ENCODE data around the gene MGMT. TPM values are rescaled to one million over a fixed set of nuclear protein-coding genes. Genes with fewer than 3 reads are reported as not detected.

Gene MGMT
- total and polyA plus RNA-seq, 2 experiments from 2014 or later: 19.3 to 21.9 TPM

DNA sequence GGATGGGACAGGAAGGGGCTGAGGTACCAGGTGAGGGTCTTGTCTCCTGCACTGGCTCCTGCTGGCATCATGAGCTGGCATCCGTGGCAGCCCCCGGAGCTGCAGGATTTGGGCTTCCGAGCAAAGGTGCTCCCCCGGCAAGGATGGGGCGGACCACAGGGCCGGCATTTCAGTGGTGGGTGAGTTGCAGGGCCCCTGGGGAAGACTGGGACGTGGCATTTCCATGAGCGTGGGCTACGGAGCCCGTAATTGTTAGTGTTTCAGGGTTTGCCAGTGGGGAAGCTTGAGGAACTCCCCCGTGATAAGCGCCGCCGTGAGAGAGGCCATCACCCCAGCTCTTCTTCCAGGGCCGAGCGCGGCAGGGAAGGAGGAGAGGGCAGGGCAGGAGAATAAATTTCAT lies 235.6 kb downstream of the MGMT start:
- Mint-ChIP-seq H3K4me1 (peaks cover 13% of the 10 kb centered on the region; the same call in 2 of the 3 replicates), H3K27ac (no peak overlapping the region), H3K9me3 (no peaks in the 10 kb centered on the region), H3K36me3 (ENCODE audit: low read depth) (no peaks in the 10 kb centered on the region), H3K27me3 (ENCODE audit: insufficient read depth, low read depth, poor library complexity) (peaks cover 3% of the 10 kb centered on the region), H3K4me3 (no peak overlapping the region)
- no peak overlapping the region for H3K4me3 ChIP-seq
- H3K4me1 ChIP-seq (ENCODE audit: insufficient read depth): no peaks in the 10 kb centered on the region
- ATAC-seq (no peak), DNase-seq (ENCODE audit: low spot score) (no peak)
- no peak overlapping the region for H2AFZ ChIP-seq
- TF ChIP-seq POLR2AphosphoS5 (IDR thresholded peaks at IDR 0.05; ENCODE audit: low read depth): no peak
- no peak for TF ChIP-seq ZNF114 (CRISPR knock-in tag; IDR thresholded peaks at IDR 0.05)
- no peak for TF ChIP-seq CTCF (conservative IDR thresholded peaks at IDR 0.05; ENCODE audit: low read depth in 2 of 2)
- no peak for TF ChIP-seq EZH2 (IDR thresholded peaks at IDR 0.05; ENCODE audit: low read depth, unreplicated experiment)
- TF ChIP-seq ZNF331 (CRISPR knock-in tag; IDR thresholded peaks at IDR 0.05; ENCODE audit: low read depth): no peak
- TF ChIP-seq, protein P1, sequence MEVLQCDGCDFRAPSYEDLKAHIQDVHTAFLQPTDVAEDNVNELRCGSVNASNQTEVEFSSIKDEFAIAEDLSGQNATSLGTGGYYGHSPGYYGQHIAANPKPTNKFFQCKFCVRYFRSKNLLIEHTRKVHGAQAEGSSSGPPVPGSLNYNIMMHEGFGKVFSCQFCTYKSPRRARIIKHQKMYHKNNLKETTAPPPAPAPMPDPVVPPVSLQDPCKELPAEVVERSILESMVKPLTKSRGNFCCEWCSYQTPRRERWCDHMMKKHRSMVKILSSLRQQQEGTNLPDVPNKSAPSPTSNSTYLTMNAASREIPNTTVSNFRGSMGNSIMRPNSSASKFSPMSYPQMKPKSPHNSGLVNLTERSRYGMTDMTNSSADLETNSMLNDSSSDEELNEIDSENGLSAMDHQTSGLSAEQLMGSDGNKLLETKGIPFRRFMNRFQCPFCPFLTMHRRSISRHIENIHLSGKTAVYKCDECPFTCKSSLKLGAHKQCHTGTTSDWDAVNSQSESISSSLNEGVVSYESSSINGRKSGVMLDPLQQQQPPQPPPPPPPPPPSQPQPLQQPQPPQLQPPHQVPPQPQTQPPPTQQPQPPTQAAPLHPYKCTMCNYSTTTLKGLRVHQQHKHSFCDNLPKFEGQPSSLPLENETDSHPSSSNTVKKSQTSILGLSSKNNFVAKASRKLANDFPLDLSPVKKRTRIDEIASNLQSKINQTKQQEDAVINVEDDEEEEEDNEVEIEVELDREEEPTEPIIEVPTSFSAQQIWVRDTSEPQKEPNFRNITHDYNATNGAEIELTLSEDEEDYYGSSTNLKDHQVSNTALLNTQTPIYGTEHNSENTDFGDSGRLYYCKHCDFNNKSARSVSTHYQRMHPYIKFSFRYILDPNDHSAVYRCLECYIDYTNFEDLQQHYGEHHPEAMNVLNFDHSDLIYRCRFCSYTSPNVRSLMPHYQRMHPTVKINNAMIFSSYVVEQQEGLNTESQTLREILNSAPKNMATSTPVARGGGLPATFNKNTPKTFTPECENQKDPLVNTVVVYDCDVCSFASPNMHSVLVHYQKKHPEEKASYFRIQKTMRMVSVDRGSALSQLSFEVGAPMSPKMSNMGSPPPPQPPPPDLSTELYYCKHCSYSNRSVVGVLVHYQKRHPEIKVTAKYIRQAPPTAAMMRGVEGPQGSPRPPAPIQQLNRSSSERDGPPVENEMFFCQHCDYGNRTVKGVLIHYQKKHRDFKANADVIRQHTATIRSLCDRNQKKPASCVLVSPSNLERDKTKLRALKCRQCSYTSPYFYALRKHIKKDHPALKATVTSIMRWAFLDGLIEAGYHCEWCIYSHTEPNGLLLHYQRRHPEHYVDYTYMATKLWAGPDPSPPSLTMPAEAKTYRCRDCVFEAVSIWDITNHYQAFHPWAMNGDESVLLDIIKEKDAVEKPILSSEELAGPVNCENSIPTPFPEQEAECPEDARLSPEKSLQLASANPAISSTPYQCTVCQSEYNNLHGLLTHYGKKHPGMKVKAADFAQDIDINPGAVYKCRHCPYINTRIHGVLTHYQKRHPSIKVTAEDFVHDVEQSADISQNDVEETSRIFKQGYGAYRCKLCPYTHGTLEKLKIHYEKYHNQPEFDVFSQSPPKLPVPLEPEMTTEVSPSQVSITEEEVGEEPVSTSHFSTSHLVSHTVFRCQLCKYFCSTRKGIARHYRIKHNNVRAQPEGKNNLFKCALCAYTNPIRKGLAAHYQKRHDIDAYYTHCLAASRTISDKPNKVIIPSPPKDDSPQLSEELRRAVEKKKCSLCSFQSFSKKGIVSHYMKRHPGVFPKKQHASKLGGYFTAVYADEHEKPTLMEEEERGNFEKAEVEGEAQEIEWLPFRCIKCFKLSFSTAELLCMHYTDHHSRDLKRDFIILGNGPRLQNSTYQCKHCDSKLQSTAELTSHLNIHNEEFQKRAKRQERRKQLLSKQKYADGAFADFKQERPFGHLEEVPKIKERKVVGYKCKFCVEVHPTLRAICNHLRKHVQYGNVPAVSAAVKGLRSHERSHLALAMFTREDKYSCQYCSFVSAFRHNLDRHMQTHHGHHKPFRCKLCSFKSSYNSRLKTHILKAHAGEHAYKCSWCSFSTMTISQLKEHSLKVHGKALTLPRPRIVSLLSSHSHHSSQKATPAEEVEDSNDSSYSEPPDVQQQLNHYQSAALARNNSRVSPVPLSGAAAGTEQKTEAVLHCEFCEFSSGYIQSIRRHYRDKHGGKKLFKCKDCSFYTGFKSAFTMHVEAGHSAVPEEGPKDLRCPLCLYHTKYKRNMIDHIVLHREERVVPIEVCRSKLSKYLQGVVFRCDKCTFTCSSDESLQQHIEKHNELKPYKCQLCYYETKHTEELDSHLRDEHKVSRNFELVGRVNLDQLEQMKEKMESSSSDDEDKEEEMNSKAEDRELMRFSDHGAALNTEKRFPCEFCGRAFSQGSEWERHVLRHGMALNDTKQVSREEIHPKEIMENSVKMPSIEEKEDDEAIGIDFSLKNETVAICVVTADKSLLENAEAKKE (CRISPR knock-in tag; IDR thresholded peaks at IDR 0.05): no peak
- TF ChIP-seq NANOG (IDR thresholded peaks at IDR 0.05; ENCODE audit: borderline replicate concordance): no peak
- no peak for TF ChIP-seq EZH2phosphoT487 (IDR thresholded peaks at IDR 0.05; ENCODE audit: unreplicated experiment)
- no peak overlapping the region for H3K4me2 ChIP-seq
- H3F3A ChIP-seq (replicated peaks; ENCODE audit: low read depth): no peaks in the 10 kb centered on the region
- no peaks in the 10 kb centered on the region for H4K20me1 ChIP-seq (replicated peaks; ENCODE audit: insufficient read depth)
- no peaks in the 10 kb centered on the region for H3K36me3 ChIP-seq (ENCODE audit: insufficient read depth)
- H3K27ac ChIP-seq (ENCODE audit: low read depth): no peak overlapping the region
- H3K9me2 ChIP-seq (ENCODE audit: insufficient read depth): 0 out of 2 replicates have a peak, but pooled peaks cover 4% of the 10 kb centered on the region
- no peaks in the 10 kb centered on the region for H3K27me3 ChIP-seq (ENCODE audit: insufficient read depth)
- no peaks in the 10 kb centered on the region for H3K79me2 ChIP-seq (replicated peaks; ENCODE audit: insufficient read depth)
